Adrenal gland (tissue), 12 donors: ENCODE results near the gene TEDC1. TPM values are rescaled to one million over a fixed set of nuclear protein-coding genes. Genes with fewer than 3 reads are reported as not detected.
A peak's percentile ranks its signal among the peaks of the same experiment; 100 is the strongest.

Experiments
- DNase-seq, 7 donors: peaks; one replicate each; pipeline ENCODE4 v3.0.0-alpha.2; 2019 to 2020
- H3K27ac ChIP-seq, 5 donors: fragments of 200-600 bp; sonication (generic) in 4 of 5; 1 replicate in 3 of 5; 2 replicates in 2 of 5; pipeline versions ENCODE4 v1.5.1 to v1.8.0; 2016 to 2020; ENCODE audit warnings: mild to moderate bottlenecking in 1 of 5
- H3K27me3 ChIP-seq: fragments of 200-600 bp; 2 replicates; pipeline ENCODE4 v1.8.0; 2021
- H3K36me3 ChIP-seq, 2 donors: fragments of 200-600 bp; replicated peaks in 1 of 2; 1 replicate in 1 of 2; 2 replicates in 1 of 2; pipeline versions ENCODE4 v1.5.1 to v1.8.0; 2018 to 2022
- H3K4me1 ChIP-seq, 2 donors: fragments of 200-600 bp; replicated peaks in 1 of 2; 1 replicate in 1 of 2; 2 replicates in 1 of 2; pipeline versions ENCODE4 v1.5.1 to v1.8.0; 2018 to 2021
- H3K4me3 ChIP-seq, 4 donors: fragments of 200-600 bp; sonication (generic) in 3 of 4; one replicate each; pipeline ENCODE4 v1.5.1; 2016 to 2018
- H3K9me3 ChIP-seq, 3 donors: fragments of 200-600 bp; sonication (generic) in 1 of 3; replicated peaks in 1 of 3; 1 replicate in 2 of 3; 2 replicates in 1 of 3; pipeline versions ENCODE4 v1.5.1 to v1.8.0; 2016 to 2021
- CTCF ChIP-seq, 6 experiments: fragments of 450-650 bp in 4 of 6; fragments of 200-600 bp in 2 of 6; sonication (generic) in 1 of 6; IDR thresholded peaks; 1 replicate in 5 of 6; 2 replicates in 1 of 6; pipeline versions ENCODE4 v1.5.1 to v1.8.0; 2016 to 2021; ENCODE audit warnings: antibody characterized with exemption in 6 of 6, mild to moderate bottlenecking in 2 of 6, moderate library complexity in 1 of 6
- POLR2A ChIP-seq, 2 donors: fragments of 450-650 bp; IDR thresholded peaks; one replicate each; pipeline ENCODE4 v1.6.1; 2017; ENCODE audit warnings: antibody characterized with exemption in 2 of 2, mild to moderate bottlenecking in 2 of 2, moderate library complexity in 1 of 2
- WGBS, 4 donors: extraction: QIAGEN DNeasy Blood & Tissue Kit in 2 of 4; methylation state at CpG; one replicate each; pipeline versions ENCODE4 v1.1.5 to v1.1.7; 2013 to 2017; 5-methylcytosine and 5-hydroxymethylcytosine counted together
- intact Hi-C, 2 donors: fragments of 100-400 bp; cut with DNase I; formaldehyde crosslinking; loops; one replicate each; pipeline versions ENCODE4 v1.14.1 to v1.15.0; 2022 to 2023
- polyA plus RNA-seq, 3 donors: library from polyadenylated mRNA; stranded (reverse); fragments of 200-250 nt in 2 of 3; fragments of 350-450 nt in 1 of 3; fragmentation: Illumina TruSeq in 1 of 3; extraction: RNeasy Lipid Tissue Mini Kit (QIAGEN cat#74804) in 1 of 3; gene quantifications; one replicate each; pipeline ENCODE4 v1.2.3, GENCODE V29; 2013 to 2014
- total RNA-seq, 9 donors: library from RNA; depleted of rRNA in 4 of 9; stranded (reverse); fragments of >200 nt in 4 of 9; fragments of 120-200 nt in 1 of 9; fragmentation: NEBNext Ultra II Directional in 1 of 9; extraction: Animal tissue kit (Norgen Biotek cat#: 25700) in 1 of 9; gene quantifications; one replicate each; pipeline versions ENCODE4 v1.1.0 to v1.2.4, GENCODE V29; 2013 to 2023
- donor health status: healthy with polysubstance abuse.
- donor health status: Bipolar disorder and iron deficiency.
- donor health status: DM: yes; HTN: yes; CAD: no.
- donor health status: DM: no; HTN: no; CAD: no.
- donor health status: DM: no; HTN: no; CAD: no.
- donor health status: DM: yes; HTN: yes; CAD: no.

Gene TEDC1
- total and polyA plus RNA-seq, 12 donors, result 0.24 to 19.1 (median 3.4) TPM

- peaks cover 6 to 56% of the 10 kb centered on the region in 2 donors for H3K4me1 ChIP-seq
- intact Hi-C loops, result no loop called here
- TF ChIP-seq CTCF (IDR thresholded peaks at IDR 0.05) (no peak), POLR2A (IDR thresholded peaks at IDR 0.05) (no peak)
- WGBS, 4 donors, result 43 to 71% (median 56%) methylated on average over 1 to 7 of the region's 7 CpGs
- H3K36me3 ChIP-seq, result peaks cover 0 to 5% of the 10 kb centered on the region in 2 donors
- no peaks in the 10 kb centered on the region for H3K27me3 ChIP-seq
- H3K27ac ChIP-seq, result peak overlapping the region in 2 of 5 donors; percentile 75 to 87
- no peak for DNase-seq
- H3K9me3 ChIP-seq, result no peaks in the 10 kb centered on the region
- H3K4me3 ChIP-seq, result no peak overlapping the region
Measured at GRCh38 chr14:105473033-105473676, 17.9 kb upstream of the TEDC1 start.

- Histone ChIP-seq H3K4me3 (peak overlapping the region in 2 of 4 donors; percentile 37 to 76), H3K4me1 (peaks cover 6 to 51% of the 10 kb centered on the region in 2 donors), H3K27me3 (no peaks in the 10 kb centered on the region), H3K27ac (peak overlapping the region in 2 of 5 donors; percentile 75 to 87), H3K9me3 (no peaks in the 10 kb centered on the region), H3K36me3 (peaks cover 0 to 5% of the 10 kb centered on the region in 2 donors)
- TF ChIP-seq CTCF (IDR thresholded peaks at IDR 0.05), result no peak
- TF ChIP-seq POLR2A (IDR thresholded peaks at IDR 0.05), result no peak
- peak; percentile 75 to 95 (median 86) for DNase-seq
- WGBS, 4 donors, result 7 to 28% (median 9%) methylated on average over 12 to 60 of the region's 60 CpGs
- intact Hi-C loops, result no loop called here
Measured at GRCh38 chr14:105473677-105474482, 17.2 kb upstream of the TEDC1 start.

- H3K27ac ChIP-seq, result peak within 1 kb of the TSS in 4 of 5 donors; percentile 28 to 87 (median 58)
- H3K4me1 ChIP-seq, result peaks cover 6 to 48% of the 10 kb centered on the region in 2 donors
- 0% methylated on average over 19 to 118 of the region's 118 CpGs; no CpG with 5 or more reads in 1 of the 4 donors for WGBS, 4 donors
- DNase-seq, result no peak
- H3K9me3 ChIP-seq, result no peaks in the 10 kb centered on the region
- peak within 1 kb of the TSS in 2 of 4 donors; percentile 37 to 77 for H3K4me3 ChIP-seq
- intact Hi-C loops, result no loop called here
- no peaks in the 10 kb centered on the region for H3K27me3 ChIP-seq
- H3K36me3 ChIP-seq, result peaks cover 0 to 5% of the 10 kb centered on the region in 2 donors
- peak in 1 of 2 donors; percentile 17 for TF ChIP-seq POLR2A (IDR thresholded peaks at IDR 0.05)
- TF ChIP-seq CTCF (IDR thresholded peaks at IDR 0.05), result no peak
Measured at GRCh38 chr14:105474483-105475268, 16.4 kb upstream of the TEDC1 start, which contains the start of gene CRIP2. Gene CRIP2, plus strand, starts transcription at chr14:105474821. Its CDS starts 42 bp downstream, at chr14:105474863.
